HG02970 (cell line): ENCODE measurements around the gene HCN2.

Source experiments
- ATAC-seq: cut with Tn5 transposase; IDR thresholded peaks from one replicate; pipeline ENCODE4 v1.9.1; 2021; ENCODE audit warnings: mild to moderate bottlenecking, moderate library complexity, moderate number of reproducible peaks; ENCODE audit not compliant: unreplicated experiment, low FRiP score

Gene HCN2

GRCh38 chr19:650121-650520, 60.4 kb downstream of the HCN2 start:
- ATAC-seq, result no peak

DNA sequence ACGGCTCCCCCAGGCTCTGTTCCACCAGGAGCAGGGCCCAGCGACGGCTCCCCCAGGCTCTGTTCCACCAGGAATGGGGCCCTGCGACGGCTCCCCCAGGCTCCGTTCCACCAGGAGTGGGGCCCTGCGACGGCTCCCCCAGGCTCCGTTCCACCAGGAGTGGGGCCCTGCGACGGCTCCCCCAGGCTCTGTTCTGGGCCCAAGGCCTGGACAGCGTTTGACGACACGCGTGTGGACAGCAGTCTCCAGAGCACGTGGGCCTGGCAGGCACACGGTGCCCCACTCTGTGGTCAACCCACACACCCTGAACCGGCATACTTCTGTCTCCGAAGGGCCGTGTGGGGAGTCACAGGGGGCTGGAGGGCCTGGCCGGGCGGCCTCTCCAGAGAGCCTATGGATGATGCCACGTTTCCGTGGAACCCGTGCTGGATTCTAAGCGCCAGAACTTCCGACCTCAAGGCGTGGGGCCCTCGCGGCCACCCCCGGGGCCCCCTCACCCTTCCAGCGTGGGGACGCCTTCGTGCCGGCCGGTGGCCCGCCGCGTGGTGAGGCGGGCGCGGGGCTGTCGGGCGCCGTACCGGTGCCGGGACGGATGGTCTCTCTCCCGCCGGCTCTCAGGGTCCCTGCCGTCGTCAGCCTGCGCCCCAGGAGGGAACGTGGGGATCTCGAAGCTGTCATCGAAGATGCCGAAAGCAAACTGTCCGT, 61.6 kb downstream of the HCN2 start:
- ATAC-seq, result no peak

- no peak for ATAC-seq
Observed at GRCh38 chr19:651991-652390, 62.3 kb downstream of the HCN2 start.

DNA sequence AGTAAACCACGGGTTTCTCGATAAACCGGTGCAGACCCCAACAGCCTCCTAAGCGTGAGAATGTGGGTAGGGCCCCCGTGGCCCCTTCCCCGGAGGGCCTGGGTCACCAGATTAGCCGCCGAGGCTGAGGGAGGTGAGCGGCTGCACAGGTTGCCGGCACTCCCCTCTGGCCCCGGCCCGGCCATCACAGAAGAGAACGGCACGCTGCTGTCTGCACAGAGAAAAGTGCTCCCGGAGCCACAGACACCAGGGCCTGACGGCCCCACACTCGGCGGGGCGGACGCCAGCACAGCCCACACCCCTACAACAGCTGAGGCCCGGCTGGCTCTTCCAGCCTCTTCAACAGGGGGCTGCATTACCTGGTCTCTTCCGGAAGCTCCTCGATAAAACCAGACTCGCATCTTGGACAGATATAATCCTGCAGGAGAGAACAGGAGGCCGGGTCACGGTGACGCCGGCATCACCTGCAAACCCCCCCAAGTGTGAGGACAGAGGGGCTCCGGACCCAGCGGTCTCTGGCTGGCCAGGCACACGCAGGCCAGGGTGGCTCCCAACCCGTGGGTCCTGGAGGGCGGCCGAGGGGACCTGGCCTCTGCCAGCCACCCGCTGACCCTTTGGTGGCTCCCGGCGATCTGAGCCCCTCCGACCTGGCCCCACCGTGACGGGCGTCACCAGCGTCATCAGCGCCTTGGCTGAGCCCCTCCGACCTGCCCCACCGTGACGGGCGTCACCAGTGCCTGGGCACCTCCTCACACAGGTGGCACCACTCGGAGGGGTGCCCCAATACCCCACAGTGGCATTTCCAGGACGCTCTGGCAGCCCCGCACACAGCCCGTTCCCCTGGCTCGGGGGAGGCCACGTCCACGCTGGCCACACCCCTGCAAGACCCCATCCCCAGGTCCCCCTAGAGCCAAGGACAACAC, 63.0 kb downstream of the HCN2 start:
- no peak for ATAC-seq

GRCh38 chr19:653425-653824, 63.7 kb downstream of the HCN2 start:
- ATAC-seq, result no peak

- ATAC-seq, result no peak
Observed at GRCh38 chr19:655691-656090, 66.0 kb downstream of the HCN2 start.

DNA sequence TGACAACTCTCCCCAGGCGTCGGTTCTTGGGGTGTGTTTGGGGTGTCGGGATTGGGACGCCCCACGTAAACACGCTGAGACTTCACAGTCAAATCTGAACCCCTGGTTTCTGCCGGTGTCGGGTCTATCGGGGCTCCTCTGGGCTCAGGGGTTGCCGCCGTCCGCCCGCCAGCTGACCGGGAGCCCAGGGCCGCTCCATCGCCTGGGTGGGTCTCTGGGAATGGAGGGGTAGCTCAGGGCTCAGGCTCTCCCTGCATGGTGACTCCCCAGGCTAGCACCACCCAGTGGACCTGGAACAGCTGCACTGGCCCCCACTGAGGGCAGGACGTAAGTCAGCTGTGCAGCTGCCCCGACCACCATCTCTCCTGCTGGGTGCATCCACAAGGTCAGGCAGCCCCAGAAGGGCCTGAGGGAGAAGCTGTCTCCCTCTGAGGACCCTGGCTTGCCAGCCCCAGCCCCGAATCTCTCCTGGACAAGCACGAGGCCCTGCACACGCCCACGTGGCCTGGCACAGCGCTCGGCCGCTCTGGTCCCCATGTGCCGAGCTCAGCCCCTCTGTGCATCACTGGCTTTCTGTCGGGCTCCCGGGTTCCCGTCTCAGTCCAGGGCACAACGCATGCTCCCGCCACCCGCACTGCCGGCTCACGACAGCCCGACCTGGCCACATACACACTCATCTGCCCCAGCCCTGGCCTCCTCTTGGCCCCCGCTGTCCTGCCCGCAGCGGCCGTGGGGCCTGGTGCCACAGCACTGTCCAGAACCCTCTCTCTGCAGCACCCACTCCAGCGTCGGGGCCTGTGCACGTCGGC, 67.3 kb downstream of the HCN2 start:
- ATAC-seq, result no peak

- ATAC-seq, result no peak
Observed at GRCh38 chr19:657611-658010, 67.9 kb downstream of the HCN2 start.

- ATAC-seq, result no peak
Observed at GRCh38 chr19:658059-658839, 68.6 kb downstream of the HCN2 start.

GRCh38 chr19:658916-659839, 69.5 kb downstream of the HCN2 start:
- ATAC-seq, result no peak

DNA sequence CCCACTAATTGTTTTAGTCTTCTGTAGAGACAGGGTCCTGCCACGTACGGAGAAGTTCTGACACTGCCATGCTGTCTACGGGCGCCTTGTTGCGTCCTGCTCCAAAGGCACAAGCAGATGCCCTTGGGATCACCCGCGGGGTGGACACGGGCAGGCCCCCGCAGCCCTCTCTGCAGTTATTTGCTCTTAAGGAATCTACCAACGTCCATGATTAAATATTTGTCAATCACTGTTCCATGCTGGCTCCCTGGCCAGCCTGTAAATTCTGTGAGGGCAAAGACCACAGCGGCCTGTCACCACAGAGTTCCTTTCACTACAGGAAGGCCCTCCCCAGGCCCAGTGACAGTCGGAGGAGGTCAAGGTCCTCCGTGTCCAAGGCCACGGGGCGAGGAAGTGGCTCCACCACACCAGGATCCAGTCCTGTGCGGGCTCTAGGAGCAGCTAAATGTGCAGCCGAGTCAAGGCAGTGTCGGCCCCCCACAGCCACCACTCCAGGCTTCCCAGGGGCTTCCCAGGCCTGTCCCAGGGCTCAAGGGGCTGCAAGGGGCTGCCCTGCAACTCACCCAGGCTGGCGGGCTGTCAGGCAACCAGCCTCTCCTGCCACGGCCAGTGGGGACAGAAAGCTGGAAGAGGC, 71.2 kb downstream of the HCN2 start:
- no peak for ATAC-seq

DNA sequence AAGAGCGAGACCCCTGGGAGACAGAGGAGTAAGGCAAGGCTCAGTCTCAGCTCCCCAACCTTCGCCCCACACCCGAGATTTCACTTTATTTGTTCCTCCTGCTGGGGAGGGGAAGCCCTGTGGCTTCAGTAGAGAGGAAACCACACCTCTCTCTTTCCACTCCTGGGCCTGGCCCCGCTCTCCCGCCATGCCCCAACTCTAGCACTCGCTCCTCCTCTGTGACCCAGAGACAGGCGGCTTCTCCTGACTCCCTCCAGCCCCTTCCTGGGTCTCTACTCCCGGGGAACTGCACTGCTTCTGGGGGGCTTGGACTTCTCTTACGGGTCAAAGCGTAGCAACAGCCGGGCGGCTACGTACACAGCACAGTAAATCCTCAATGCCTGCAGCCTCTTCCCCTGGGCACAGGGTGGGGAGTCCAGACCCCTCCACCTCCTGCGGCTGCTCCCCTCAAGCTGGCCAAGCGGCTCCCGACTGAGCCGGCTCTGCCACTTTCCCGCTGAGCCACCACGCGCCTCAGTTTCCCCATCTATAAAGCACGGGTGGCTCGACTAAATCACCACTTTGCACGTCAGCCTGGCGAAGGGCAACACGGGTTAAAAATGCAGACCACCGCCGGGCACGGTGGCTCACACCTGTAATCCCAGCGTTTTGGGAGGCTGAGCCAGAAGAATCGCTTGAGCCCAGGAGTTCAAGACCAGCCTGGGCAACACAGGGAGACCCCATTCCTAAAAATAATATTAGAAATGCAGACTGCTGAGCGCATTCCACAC, 71.9 kb downstream of the HCN2 start:
- ATAC-seq, result no peak

GRCh38 chr19:662207-662961, 72.7 kb downstream of the HCN2 start:
- ATAC-seq, result peak; percentile 8

DNA sequence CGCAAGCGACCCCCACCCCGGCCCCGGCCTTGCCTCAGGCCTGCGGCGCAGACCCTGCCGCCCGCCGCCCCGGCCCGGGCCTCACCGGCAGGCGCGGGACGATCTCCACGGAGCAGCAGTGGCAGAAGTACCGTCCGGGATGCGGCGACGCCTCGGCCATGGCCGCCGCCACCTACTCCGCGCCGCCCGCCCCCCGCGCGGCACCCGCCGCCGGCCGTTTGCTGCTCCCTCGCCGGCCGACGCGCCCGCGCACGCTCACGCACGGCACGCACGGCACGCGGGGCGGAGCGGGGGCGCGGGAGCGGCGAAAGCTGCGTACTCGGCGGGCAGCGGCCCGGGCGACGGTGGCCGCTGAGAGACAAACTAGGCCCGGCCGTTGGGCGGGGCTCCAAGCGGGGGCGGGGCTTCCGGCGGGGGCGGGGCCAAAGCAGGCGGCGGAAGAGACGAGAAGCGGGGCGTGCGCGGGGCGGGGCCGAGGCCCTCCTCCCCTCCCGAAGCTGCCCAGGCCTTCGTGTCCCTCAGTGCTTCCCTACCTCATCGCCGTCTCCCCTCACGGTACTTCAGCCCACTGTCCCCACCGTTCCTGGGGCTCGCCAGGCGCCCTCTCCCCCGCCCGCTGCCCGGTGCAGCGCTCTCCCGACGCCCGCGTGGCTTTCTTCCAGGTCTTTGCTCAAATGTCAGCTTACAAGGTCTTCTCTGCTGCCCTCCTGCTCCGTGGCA, 73.4 kb downstream of the HCN2 start, which contains the start of gene RNF126:
RNF126 (minus strand) TSS at position 253 of the 720 bp plus-strand sequence; CDS start at position 160, 93 bp downstream.
- ATAC-seq, result peak; percentile 69

DNA sequence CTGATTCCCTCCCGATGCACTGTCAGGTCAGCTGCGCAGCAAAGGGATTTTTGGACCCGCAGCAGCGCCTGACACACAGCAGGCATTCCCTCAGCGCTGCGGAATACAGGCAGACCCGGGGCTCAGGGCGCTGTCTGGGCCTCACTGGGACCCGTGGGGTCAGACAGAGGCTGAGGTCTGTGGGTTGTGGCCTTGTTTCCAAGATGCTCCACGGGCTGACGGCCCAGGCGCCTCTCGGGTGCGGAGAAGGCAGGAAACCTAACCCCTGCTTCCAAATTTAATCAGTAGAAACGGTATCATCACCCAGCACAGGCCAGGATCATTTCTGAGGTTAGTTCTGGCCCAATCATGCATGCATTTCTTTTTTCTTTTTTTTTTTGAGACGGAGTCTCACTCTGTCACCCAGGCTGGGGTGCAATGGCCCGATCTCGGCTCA, 74.0 kb downstream of the HCN2 start:
- no peak for ATAC-seq

DNA sequence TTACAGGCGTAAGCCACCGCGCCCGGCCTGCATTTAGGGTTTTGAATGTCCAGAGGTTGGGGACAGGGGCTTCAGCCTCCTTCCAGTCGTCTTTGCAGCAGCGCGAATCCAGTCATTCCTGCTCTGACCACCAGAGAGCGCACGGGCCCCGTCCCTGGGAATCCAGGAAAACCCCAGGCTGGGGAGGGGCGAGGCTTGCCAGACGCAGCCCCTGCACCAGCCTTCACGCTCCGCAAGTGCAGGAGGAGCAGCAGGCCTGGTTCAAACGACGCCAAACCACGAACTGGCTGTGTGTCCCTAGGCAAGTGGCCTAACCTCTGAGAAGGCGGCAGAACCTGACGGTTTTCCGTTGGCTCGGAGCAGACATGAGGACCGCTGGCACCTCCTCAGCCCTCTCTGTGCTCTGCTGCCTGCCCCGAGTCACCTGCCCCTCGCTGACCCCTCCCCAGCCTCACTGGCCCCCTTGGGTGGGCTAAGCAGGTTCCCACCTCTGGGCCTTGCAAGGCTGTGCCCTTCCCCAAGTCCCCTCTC, 75.3 kb downstream of the HCN2 start:
- no peak for ATAC-seq
